K562 (cell line): ENCODE measurements around the gene DPH5. TPM values are rescaled to one million over a fixed set of nuclear protein-coding genes. Genes with fewer than 3 reads are reported as not detected.

Source experiments
- ATAC-seq: fragments of 200-7000 bp; cut with Tn5 transposase; 3 replicates; pipeline ENCODE4 v1.9.1; 2020; ENCODE audit warnings: moderate library complexity
- BruUV-seq: library from RNA; stranded (reverse); fragments of 400-500 nt; replicated peaks from 2 replicates; lab custom pipeline; 2021; lab: Mats Ljungman, UMichigan
- CTCF ChIA-PET: fragments of 300-600 bp; formaldehyde crosslinking; extraction: SDS; loops from one replicate; lab custom pipeline; 2021; ENCODE audit warnings: low intra/inter-chr PET ratio; lab: Yijun Ruan, JAX
- POLR2A ChIA-PET: fragments of 300-600, 350-650 bp; sonication (Branson Sonifier 250); formaldehyde crosslinking; extraction: SDS; loops from one replicate; lab custom pipeline; 2021; ENCODE audit warnings: antibody characterized with exemption, inconsistent platforms; lab: Yijun Ruan, JAX
- DNase-seq, 4 experiments: peaks; one replicate each; pipeline versions ENCODE4 v3.0.0 to v3.0.0-alpha.2; 2011 to 2018; ENCODE audit warnings: low spot score in 3 of 4, mixed read lengths in 3 of 4; ENCODE audit errors: extremely low read depth in 1 of 4
- FAIRE-seq: peaks from 2 replicates; lab custom pipeline; 2011; peaks lifted over from hg19 to GRCh38; lab: Jason Lieb, UNC
- H2AFZ ChIP-seq: 2 replicates; pipeline ENCODE4 v1.6.0; 2011; ENCODE audit warnings: low read depth, low read length, control low read depth, inconsistent platforms
- H3K27ac ChIP-seq: fragments of 200-600 bp; 3 replicates; pipeline ENCODE4 v1.8.0; 2011; ENCODE audit warnings: low read depth, mild to moderate bottlenecking, control low read depth, inconsistent platforms, low read length, moderate library complexity, mixed read lengths; ENCODE audit errors: extremely low read depth
- H3K27me3 ChIP-seq, 2 experiments: fragments of 300-600 bp in 1 of 2; 2 replicates in 1 of 2; 3 replicates in 1 of 2; pipeline versions ENCODE4 v1.6.0 to v1.8.0; 2011; ENCODE audit warnings: inconsistent platforms in 2 of 2, low read length in 2 of 2, mild to moderate bottlenecking in 1 of 2, mixed read lengths in 1 of 2, moderate library complexity in 1 of 2; ENCODE audit not compliant: control insufficient read depth in 2 of 2, insufficient read depth in 2 of 2
- H3K36me3 ChIP-seq: fragments of 300-600 bp; 3 replicates; pipeline ENCODE4 v1.8.0; 2011; ENCODE audit warnings: mild to moderate bottlenecking, low read length, inconsistent platforms; ENCODE audit not compliant: control insufficient read depth, insufficient read depth
- H3K4me1 ChIP-seq, 2 experiments: fragments of 200-600 bp in 1 of 2; replicated peaks in 1 of 2; 2 replicates in 1 of 2; 3 replicates in 1 of 2; pipeline versions ENCODE4 v1.5.1 to v1.8.0; 2011; ENCODE audit warnings: inconsistent platforms in 2 of 2, low read length in 2 of 2, mild to moderate bottlenecking in 1 of 2, mixed read lengths in 1 of 2, moderate library complexity in 1 of 2; ENCODE audit not compliant: control insufficient read depth in 2 of 2, insufficient read depth in 2 of 2
- H3K4me2 ChIP-seq: 2 replicates; pipeline ENCODE4 v1.6.1; 2011; ENCODE audit warnings: low read length, control low read depth, inconsistent platforms, mixed read lengths; ENCODE audit not compliant: insufficient read depth
- H3K4me3 ChIP-seq: fragments of 200-600 bp; sonication (generic), shearing (Covaris generic); 2 replicates; pipeline ENCODE4 v1.5.1; 2016; ENCODE audit warnings: control low read depth, inconsistent platforms
- H3K79me2 ChIP-seq: fragments of 200-600 bp; 3 replicates; pipeline ENCODE4 v1.8.0; 2011; ENCODE audit warnings: low read length, inconsistent platforms; ENCODE audit not compliant: control insufficient read depth, insufficient read depth
- H3K9ac ChIP-seq, 2 experiments: 2 replicates each; pipeline versions ENCODE4 v1.6.0 to v1.6.1; 2011; ENCODE audit warnings: low read depth in 2 of 2, low read length in 2 of 2, control low read depth in 1 of 2, inconsistent platforms in 1 of 2, mild to moderate bottlenecking in 1 of 2, mixed read lengths in 1 of 2; ENCODE audit not compliant: insufficient read depth in 1 of 2
- H3K9me1 ChIP-seq: one replicate; pipeline ENCODE4 v1.6.0; 2011; ENCODE audit warnings: inconsistent platforms, mild to moderate bottlenecking, low read length, moderate library complexity; ENCODE audit not compliant: control insufficient read depth, insufficient read depth
- H3K9me3 ChIP-seq: replicated peaks from 2 replicates; pipeline ENCODE4 v1.5.1; 2011; ENCODE audit warnings: low read depth, low read length, inconsistent platforms; ENCODE audit not compliant: control insufficient read depth, insufficient read depth
- H4K20me1 ChIP-seq: replicated peaks from 2 replicates; pipeline ENCODE4 v1.6.1; 2011; ENCODE audit warnings: low read length, inconsistent platforms, mixed read lengths; ENCODE audit not compliant: control insufficient read depth, insufficient read depth
- CBFB ChIP-seq: sonication (generic); formaldehyde crosslinking; IDR thresholded peaks from 2 replicates; pipeline ENCODE4 v1.4.0; 2020; ENCODE audit warnings: mild to moderate bottlenecking, missing genetic modification reagents
- CBX5 ChIP-seq: IDR thresholded peaks from 2 replicates; pipeline ENCODE4 v1.6.1; 2014; ENCODE audit warnings: low read depth, borderline replicate concordance
- E2F3 ChIP-seq: fragments of 250-450 bp; sonication (Bioruptor Pico); IDR thresholded peaks from 2 replicates; pipeline ENCODE4 v1.4.0; 2020; ENCODE audit warnings: mild to moderate bottlenecking
- ILF3 ChIP-seq: fragments of 450-650 bp; IDR thresholded peaks from 2 replicates; pipeline ENCODE4 v1.6.1; 2018; ENCODE audit warnings: antibody characterized with exemption, mild to moderate bottlenecking, moderate library complexity, borderline replicate concordance
- POLR2AphosphoS5 ChIP-seq: IDR thresholded peaks from 2 replicates; pipeline ENCODE4 v1.6.1; 2011; ENCODE audit warnings: mild to moderate bottlenecking, low read depth, low read length, moderate library complexity; ENCODE audit not compliant: control insufficient read depth, insufficient read depth
- XRCC5 ChIP-seq: fragments of 200-400 bp; formaldehyde crosslinking; IDR thresholded peaks from 2 replicates; pipeline ENCODE4 v1.6.1; 2017; ENCODE audit warnings: low read depth, mild to moderate bottlenecking, low read length
- ZSCAN29 ChIP-seq: fragments of 450-650 bp; IDR thresholded peaks from 2 replicates; pipeline ENCODE4 v1.6.1; 2017
- WGBS: fragments of 100-300 bp; shearing (Covaris generic); methylation state at CpG from one replicate; pipeline ENCODE4 v1.1.6; 2016; ENCODE audit warnings: low coverage, mixed read lengths; ENCODE audit not compliant: insufficient coverage; ENCODE audit errors: missing lambda C conversion rate; 5-methylcytosine and 5-hydroxymethylcytosine counted together
- in situ Hi-C: fragments of 300-500 bp; cut with MboI; formaldehyde crosslinking; loops from 4 replicates; pipeline ENCODE4 v1.15.0; 2018; ENCODE audit warnings: inconsistent platforms, mixed read lengths
- intact Hi-C: fragments of 100-400 bp; cut with micrococcal nuclease; formaldehyde crosslinking; loops from 2 replicates; pipeline ENCODE4 v1.14.2; 2022
- polyA plus RNA-seq, 8 experiments: library from polyadenylated mRNA; depleted of rRNA in 4 of 8; stranded (reverse) in 5 of 8; unstranded in 3 of 8; fragments of >200 nt; fragmentation: Nextera tagmentation in 2 of 8; fragmentation: Illumina TruSeq in 1 of 8; extraction: Ambion mirVana in 2 of 8; extraction: Trizol in 1 of 8; gene quantifications; 2 replicates each; pipeline versions ENCODE4 v1.2.1 to v1.2.3, GENCODE V29; 2011 to 2014; ENCODE audit warnings: inconsistent platforms in 1 of 8, missing spikeins in 1 of 8
- total RNA-seq, 7 experiments: library from RNA; depleted of rRNA in 6 of 7; stranded (reverse); fragments of >200 nt in 6 of 7; fragmentation: Illumina TruSeq in 2 of 7; extraction: Trizol in 2 of 7; gene quantifications; 2 replicates each; pipeline versions ENCODE4 v1.2.1 to v1.2.3, GENCODE V29; 2011 to 2021; ENCODE audit warnings: low replicate concordance in 1 of 7
- TF ChIP-seq, protein P1 (sequence below), 2 experiments: fragments of 450-650 bp; IDR thresholded peaks; 2 replicates each; pipeline ENCODE4 v1.6.1; 2016; ENCODE audit warnings: mild to moderate bottlenecking in 2 of 2, borderline replicate concordance in 1 of 2, low read depth in 1 of 2, moderate library complexity in 1 of 2
- TF ChIP-seq, protein P2 (sequence below): sonication (generic); formaldehyde crosslinking; IDR thresholded peaks from 2 replicates; pipeline ENCODE4 v1.8.1; 2023; ENCODE audit warnings: missing genetic modification reagents, mild to moderate bottlenecking, borderline replicate concordance

DPH5 gene
- total and polyA plus RNA-seq, 9 of the 15 experiments (the other 6 are each of a cell fraction or from before 2014, with no cell fraction given), result 37.6 to 159 (median 89.7) TPM

DNA sequence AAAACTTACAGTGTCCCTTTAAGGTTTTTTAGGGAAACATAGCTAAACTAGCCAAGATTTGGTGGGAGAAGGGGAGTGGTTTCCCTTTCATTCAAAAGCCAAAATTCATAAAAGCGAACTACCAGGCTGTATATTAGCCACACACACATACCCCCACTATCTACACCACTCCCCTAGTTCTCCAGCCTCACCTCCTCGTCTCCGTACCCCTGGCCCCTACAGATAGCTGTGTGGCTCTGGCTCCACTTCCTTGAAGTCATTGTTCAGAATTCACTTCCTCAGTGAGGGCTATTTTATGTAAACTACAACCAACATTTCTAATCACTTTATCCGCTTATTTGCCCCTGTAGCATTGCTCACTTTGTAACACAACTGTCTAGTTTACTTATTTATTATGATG, 5.3 kb upstream of the DPH5 start:
- H3K9ac ChIP-seq, result no peak overlapping the region
- H3K9me1 ChIP-seq, result no peaks in the 10 kb centered on the region
- no peak overlapping the region for H3K4me2 ChIP-seq
- FAIRE-seq, result no peak
- WGBS, result 97% methylated on average over 4 of the region's 4 CpGs
- peaks cover 11% of the 10 kb centered on the region for H3K36me3 ChIP-seq
- peaks cover 0 to 8% of the 10 kb centered on the region in 2 experiments; a peak in 2 of 5 replicates for H3K4me1 ChIP-seq
- H3K79me2 ChIP-seq, result peaks cover 69% of the 10 kb centered on the region
- in situ Hi-C loops, result no loop called here
- H3K4me3 ChIP-seq, result no peak overlapping the region
- no peaks in the 10 kb centered on the region for H3K27me3 ChIP-seq
- ChIA-PET CTCF (no interaction called here), POLR2A (no interaction called here)
- intact Hi-C loops, result no loop called here
- no peak for DNase-seq
- H2AFZ ChIP-seq, result no peak overlapping the region
- no peak for ATAC-seq
- BruUV-seq, result no TSS peak
- no peaks in the 10 kb centered on the region for H4K20me1 ChIP-seq
- no peaks in the 10 kb centered on the region for H3K9me3 ChIP-seq
- H3K27ac ChIP-seq, result no peak overlapping the region
- TF ChIP-seq CBX5 (no peak), CBFB (CRISPR knock-in tag) (no peak), E2F3 (CRISPR knock-in tag) (no peak), ZSCAN29 (no peak), POLR2AphosphoS5 (no peak), ILF3 (no peak), XRCC5 (no peak)
- TF ChIP-seq, protein P1, sequence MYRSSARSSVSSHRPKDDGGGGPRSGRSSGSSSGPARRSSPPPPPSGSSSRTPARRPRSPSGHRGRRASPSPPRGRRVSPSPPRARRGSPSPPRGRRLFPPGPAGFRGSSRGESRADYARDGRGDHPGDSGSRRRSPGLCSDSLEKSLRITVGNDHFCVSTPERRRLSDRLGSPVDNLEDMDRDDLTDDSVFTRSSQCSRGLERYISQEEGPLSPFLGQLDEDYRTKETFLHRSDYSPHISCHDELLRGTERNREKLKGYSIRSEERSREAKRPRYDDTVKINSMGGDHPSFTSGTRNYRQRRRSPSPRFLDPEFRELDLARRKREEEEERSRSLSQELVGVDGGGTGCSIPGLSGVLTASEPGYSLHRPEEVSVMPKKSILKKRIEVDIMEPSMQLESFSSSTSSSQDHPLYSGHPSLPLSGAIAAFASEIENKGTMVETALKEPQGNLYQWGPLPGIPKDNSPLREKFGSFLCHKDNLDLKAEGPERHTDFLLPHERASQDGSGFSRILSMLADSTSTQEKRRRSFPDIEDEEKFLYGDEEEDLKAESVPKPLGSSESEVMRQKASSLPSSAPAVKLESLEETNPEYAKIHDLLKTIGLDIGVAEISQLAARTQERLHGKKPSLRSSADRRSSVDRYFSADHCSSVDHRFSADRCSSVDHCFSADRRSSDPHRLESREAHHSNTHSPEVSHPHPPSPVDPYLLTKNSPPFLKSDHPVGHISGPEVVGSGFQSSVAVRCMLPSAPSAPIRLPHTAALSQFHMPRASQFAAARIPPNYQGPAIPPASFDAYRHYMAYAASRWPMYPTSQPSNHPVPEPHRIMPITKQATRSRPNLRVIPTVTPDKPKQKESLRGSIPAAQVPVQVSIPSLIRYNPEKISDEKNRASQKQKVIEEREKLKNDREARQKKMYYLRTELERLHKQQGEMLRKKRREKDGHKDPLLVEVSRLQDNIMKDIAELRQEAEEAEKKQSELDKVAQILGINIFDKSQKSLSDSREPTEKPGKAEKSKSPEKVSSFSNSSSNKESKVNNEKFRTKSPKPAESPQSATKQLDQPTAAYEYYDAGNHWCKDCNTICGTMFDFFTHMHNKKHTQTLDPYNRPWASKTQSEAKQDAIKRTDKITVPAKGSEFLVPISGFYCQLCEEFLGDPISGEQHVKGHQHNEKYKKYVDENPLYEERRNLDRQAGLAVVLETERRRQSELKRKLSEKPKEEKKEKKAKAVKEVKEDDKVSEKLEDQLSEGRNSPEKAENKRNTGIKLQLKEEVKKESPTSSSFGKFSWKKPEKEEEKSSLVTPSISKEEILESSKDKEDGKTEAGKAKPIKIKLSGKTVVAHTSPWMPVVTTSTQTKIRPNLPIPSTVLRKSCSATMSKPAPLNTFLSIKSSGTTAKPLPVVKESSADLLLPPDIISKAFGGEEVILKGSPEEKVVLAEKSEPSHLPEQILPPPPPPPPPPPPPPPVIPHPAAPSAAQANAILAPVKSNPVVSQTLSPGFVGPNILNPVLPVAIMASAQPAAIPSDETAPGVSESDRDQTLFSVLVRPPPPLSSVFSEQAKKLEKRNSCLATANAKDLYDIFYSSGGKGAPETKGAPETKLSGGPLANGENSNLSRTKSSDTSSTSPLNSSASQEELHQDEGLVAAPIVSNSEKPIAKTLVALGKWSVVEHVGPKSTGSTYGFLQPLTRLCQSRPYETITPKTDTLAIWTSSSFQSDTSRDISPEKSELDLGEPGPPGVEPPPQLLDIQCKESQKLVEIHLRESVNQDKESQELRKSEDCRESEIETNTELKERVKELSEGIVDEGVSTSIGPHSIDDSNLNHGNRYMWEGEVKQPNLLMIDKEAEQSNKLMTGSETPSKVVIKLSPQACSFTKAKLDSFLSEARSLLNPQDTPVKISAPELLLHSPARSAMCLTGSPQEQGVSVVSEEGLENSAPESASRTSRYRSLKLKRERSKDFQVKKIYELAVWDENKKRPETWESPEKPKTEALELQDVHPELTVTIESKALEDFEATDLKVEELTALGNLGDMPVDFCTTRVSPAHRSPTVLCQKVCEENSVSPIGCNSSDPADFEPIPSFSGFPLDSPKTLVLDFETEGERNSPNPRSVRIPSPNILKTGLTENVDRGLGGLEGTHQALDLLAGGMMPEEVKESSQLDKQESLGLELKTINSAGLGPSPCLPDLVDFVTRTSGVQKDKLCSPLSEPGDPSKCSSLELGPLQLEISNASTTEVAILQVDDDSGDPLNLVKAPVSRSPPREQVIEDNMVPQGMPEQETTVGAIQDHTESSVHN (IDR thresholded peaks at IDR 0.05; ENCODE audit: borderline replicate concordance in 1 of 2, low read depth in 1 of 2), result no peak
- TF ChIP-seq, protein P2, sequence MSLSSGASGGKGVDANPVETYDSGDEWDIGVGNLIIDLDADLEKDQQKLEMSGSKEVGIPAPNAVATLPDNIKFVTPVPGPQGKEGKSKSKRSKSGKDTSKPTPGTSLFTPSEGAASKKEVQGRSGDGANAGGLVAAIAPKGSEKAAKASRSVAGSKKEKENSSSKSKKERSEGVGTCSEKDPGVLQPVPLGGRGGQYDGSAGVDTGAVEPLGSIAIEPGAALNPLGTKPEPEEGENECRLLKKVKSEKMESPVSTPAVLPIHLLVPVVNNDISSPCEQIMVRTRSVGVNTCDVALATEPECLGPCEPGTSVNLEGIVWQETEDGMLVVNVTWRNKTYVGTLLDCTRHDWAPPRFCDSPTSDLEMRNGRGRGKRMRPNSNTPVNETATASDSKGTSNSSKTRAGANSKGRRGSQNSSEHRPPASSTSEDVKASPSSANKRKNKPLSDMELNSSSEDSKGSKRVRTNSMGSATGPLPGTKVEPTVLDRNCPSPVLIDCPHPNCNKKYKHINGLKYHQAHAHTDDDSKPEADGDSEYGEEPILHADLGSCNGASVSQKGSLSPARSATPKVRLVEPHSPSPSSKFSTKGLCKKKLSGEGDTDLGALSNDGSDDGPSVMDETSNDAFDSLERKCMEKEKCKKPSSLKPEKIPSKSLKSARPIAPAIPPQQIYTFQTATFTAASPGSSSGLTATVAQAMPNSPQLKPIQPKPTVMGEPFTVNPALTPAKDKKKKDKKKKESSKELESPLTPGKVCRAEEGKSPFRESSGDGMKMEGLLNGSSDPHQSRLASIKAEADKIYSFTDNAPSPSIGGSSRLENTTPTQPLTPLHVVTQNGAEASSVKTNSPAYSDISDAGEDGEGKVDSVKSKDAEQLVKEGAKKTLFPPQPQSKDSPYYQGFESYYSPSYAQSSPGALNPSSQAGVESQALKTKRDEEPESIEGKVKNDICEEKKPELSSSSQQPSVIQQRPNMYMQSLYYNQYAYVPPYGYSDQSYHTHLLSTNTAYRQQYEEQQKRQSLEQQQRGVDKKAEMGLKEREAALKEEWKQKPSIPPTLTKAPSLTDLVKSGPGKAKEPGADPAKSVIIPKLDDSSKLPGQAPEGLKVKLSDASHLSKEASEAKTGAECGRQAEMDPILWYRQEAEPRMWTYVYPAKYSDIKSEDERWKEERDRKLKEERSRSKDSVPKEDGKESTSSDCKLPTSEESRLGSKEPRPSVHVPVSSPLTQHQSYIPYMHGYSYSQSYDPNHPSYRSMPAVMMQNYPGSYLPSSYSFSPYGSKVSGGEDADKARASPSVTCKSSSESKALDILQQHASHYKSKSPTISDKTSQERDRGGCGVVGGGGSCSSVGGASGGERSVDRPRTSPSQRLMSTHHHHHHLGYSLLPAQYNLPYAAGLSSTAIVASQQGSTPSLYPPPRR (CRISPR knock-in tag), result no peak
